Stimulated activated CD8-positive, alpha-beta memory T cell treated with anti-CD3 and anti-CD28 coated beads, Interleukin-12 subunit alpha, Interleukin-12 subunit beta, amount 100 ng/mL, for 4 hours (primary cell): ENCODE data around the gene HLCS.

Experiments used
- DNase-seq: peaks from one replicate; pipeline ENCODE4 v3.0.0-alpha.2; 2020; ENCODE audit warnings: low read depth

Gene HLCS

GRCh38 chr21:36744190-36744559, 222.3 kb downstream of the HLCS start:
- no peak for DNase-seq

GRCh38 chr21:36743446-36743845, 223.0 kb downstream of the HLCS start:
- DNase-seq = no peak

- DNase-seq = no peak
Measured at GRCh38 chr21:36743008-36743407, 223.5 kb downstream of the HLCS start.

GRCh38 chr21:36741506-36741905, 225.0 kb downstream of the HLCS start:
- DNase-seq = no peak

- DNase-seq = no peak
Measured at GRCh38 chr21:36738489-36739126, 227.9 kb downstream of the HLCS start.

GRCh38 chr21:36735724-36736320, 230.6 kb downstream of the HLCS start:
- DNase-seq = no peak

- no peak for DNase-seq
Measured at GRCh38 chr21:36735201-36735515, 231.3 kb downstream of the HLCS start.

GRCh38 chr21:36734367-36735200, 231.9 kb downstream of the HLCS start:
- DNase-seq = no peak

GRCh38 chr21:36733857-36734256, 232.6 kb downstream of the HLCS start:
- DNase-seq = no peak

GRCh38 chr21:36732761-36733160, 233.7 kb downstream of the HLCS start:
- DNase-seq = no peak

- DNase-seq = no peak
Measured at GRCh38 chr21:36732217-36732616, 234.3 kb downstream of the HLCS start.

GRCh38 chr21:36730291-36731281, 235.9 kb downstream of the HLCS start:
- no peak for DNase-seq

- no peak for DNase-seq
Measured at GRCh38 chr21:36729310-36729970, 237.0 kb downstream of the HLCS start.

GRCh38 chr21:36728371-36729111, 237.9 kb downstream of the HLCS start:
- DNase-seq = no peak

- no peak for DNase-seq
Measured at GRCh38 chr21:36727866-36728265, 238.6 kb downstream of the HLCS start.

GRCh38 chr21:36725793-36726386, 240.6 kb downstream of the HLCS start:
- no peak for DNase-seq

GRCh38 chr21:36724660-36725059, 241.8 kb downstream of the HLCS start:
- no peak for DNase-seq

- no peak for DNase-seq
Measured at GRCh38 chr21:36723371-36723881, 243.0 kb downstream of the HLCS start.

GRCh38 chr21:36722370-36723368, 243.8 kb downstream of the HLCS start:
- DNase-seq = no peak
